HG02610 (cell line): ENCODE results near the gene NRTN.

Experiments used
- ATAC-seq: cut with Tn5 transposase; IDR thresholded peaks from one replicate; pipeline ENCODE4 v1.9.1; 2021; ENCODE audit warnings: mild to moderate bottlenecking, moderate library complexity; ENCODE audit not compliant: unreplicated experiment

The NRTN gene

DNA sequence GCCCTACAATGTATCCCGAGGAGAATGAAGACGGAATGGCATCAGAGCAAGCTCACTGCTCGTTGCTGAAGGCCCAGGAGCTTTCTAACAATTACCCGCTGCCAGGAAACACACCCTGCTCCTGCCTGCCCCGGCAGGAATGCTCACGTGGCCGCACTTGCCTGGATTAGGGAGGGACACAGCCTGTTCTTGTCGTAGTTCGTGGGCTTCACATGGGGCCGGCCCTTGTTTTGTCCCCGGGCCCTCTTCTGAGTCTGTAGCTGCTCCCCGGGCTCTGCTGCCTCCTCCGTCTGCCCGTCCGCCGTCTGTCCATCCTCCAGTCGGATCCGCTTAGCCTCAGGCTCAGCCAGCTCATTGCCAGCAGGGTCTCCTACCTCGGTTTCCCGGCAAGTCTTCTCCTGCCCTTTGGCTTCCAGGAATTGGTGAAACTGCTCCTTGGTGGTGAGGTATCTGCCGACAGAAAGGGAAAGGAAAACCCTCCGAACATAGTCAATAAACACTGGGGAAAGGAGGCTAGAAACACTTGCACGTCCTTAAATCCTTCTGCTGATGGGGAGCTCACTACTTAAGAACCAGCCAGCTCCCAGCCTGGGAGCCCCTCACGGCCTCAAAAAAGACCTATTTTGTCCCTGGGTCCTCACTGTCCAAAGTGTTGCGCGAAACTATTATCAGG, 14.8 kb upstream of the NRTN start:
- ATAC-seq: no peak

DNA sequence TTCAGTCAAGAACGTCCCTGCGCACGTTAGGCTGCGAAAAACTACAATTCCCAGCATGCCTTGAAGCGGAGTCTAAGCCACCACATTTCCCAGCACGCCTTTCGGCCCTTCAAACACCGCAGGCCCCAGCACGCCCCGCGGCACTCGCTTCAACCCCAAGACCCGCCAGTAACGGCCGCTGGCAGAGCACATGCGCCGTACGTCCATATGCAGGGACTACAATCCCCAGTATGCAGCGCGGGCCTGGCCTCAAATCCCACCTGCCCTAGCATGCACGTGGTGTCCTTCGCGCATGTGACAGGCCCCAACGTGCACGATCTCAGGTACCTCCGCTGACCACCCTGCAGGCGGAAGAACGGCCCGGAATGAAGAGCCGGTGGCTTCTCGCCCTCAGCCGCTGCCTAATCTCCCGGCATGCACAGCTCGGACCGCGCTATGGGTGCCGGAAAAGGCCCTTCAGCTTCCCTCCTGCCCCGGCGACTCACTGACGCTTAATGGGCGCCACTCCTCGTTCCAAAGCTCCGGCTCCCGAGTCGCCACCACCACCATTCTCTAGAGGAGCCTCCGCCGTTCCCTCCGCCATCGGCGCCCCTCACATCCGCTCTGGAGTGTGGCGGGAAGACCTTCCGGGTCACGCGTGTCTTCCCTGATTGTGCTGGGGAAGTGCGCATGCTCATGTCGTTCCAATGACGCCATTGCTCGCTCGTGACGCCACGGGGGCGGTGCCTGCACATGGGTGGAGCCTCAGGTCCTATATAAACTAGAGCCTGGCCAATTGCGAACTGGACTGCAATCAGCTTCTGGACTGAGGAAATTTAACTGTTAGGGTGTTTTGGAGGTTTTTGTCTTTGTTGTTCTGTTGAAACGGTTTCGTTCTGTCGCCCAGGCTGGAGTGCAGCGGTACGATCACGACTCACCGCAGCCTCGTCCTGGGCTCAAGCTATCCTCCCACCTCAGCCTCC, 14.0 kb upstream of the NRTN start, which contains the start of gene DUS3L:
Gene DUS3L (minus strand): TSS at position 605 of the 962 bp plus-strand sequence. CDS start 22 bp downstream, at position 583.
- ATAC-seq: peak; percentile 85

DNA sequence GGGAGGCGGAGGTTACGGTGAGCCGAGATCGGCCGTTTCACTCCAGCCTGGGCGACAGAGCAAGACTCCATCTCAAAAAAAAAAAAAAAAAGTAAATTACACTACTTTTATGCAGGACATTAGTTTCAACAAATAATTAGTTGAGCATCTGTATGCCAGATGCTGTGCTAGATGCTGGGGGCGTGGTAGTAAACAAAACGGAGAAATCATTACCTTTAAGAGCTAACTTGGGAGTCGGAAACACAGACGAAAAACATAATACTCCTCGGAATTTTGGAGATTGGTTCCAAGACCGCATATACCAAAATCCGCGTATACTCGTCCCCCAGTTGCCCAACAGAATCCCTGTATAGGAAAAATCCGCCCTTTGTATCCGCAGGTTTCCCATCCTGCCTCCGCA, 12.6 kb upstream of the NRTN start:
- ATAC-seq: no peak

DNA sequence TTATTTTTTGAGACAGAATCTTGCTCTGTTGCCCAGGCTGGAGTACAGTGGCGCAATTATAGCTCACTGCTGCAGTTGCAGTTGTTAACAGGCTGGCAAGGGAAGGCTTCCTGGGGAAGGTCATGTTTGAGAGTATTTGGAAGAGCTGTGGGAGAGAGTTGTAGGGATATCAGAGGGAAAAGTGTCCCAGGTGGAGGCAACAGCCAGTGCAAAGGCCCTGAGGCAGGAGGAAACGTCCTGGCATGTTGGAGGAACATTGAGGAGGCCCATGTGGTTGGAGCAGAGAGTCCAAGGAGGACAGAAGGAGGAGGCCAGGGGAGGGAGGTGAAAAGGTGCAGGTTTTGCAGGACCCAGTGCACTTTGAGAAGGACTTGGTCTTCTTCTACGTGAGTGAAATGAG, 11.7 kb upstream of the NRTN start:
- no peak for ATAC-seq

DNA sequence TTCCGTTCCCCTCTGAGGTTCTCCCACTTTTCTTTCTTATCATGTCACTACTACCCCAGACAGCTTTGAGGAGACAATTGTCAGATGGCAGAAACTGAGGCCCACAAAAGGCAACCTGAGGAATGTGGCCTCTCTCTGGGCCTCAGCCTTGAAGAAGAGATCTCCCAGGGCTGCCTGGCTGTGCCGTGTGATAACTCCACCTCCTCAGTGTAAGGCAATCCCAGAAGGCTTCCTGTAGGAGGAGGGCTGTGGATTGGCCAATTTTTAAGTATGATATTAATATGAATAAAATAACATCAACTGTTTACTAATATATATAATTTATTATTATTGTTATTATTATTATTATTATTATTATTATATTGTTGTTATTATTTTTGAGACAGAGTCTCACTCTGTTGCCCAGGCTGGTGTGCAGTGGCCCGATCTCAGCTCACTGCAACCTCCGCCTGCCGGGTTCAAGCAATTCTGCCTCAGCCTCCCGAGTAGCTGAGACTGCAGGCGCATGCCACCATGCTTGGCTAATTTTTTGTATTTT, 9.4 kb upstream of the NRTN start:
- ATAC-seq: no peak

DNA sequence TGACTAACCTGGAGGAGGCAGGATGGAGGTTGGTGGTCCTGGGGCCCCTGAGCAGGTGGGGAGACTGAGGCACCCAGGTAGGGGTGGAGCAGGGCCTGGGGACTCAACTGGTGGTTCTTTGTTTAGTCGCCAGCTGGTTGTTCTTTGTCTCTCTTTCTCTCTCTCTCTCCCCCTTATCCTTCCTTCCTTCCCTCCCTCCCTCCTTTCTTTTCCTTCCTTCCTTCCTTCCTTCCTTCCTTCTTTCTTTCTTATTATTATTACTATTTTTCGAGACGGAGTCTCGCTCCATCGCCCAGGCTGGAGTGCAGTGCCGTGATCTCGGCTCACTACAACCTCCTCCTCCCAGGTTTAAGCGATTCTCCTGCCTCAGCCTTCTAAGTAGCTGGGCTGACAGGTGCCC, 6.6 kb upstream of the NRTN start:
- no peak for ATAC-seq

DNA sequence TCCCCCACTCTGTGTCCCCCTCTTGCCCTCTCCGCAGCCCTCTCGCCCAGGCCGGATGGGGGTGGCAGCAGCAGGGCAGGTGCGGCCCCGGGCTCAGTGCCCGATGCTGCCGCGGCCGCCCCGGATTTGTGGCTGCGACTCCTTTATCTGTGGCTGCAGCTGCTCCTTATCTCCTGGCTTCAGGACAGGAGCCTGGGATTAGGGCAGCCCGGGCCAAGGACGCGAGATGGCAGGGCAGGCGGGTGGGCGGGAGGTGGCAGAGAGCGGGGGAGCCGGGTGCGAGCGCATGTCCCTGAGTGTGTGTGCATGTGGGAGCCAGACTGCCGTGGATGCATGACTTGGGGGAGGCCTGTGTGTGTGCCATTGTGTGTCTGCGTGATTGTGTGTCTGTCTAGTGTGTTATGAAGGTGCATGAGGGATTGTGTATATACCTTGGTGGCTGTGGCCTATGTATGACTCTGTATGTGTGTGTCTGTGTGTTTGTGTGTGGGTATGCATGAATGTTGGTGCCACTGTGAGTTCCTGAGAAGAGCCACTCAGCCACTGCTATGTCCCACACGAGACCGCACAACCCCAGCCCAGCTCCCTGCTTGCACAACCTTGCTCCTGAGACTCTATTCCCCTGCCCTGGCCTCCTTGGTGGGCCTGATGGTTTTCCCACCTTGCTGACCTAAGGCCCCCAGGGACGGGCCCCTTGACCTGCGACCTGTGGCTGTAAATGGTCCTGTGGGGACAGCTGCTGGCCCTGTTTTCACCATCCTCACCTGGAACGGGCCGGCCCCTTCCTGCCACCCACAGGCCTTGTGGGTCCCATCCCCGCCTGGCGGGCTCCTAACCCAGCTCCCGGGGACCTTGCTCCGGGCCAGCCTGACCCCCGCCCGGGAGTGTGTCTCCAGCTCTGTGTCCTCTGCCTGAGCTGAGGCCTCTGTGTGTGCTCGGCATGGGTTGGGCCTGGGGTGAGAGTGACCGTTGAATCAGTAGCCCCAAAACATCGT, 5.3 kb upstream of the NRTN start:
- no peak for ATAC-seq

DNA sequence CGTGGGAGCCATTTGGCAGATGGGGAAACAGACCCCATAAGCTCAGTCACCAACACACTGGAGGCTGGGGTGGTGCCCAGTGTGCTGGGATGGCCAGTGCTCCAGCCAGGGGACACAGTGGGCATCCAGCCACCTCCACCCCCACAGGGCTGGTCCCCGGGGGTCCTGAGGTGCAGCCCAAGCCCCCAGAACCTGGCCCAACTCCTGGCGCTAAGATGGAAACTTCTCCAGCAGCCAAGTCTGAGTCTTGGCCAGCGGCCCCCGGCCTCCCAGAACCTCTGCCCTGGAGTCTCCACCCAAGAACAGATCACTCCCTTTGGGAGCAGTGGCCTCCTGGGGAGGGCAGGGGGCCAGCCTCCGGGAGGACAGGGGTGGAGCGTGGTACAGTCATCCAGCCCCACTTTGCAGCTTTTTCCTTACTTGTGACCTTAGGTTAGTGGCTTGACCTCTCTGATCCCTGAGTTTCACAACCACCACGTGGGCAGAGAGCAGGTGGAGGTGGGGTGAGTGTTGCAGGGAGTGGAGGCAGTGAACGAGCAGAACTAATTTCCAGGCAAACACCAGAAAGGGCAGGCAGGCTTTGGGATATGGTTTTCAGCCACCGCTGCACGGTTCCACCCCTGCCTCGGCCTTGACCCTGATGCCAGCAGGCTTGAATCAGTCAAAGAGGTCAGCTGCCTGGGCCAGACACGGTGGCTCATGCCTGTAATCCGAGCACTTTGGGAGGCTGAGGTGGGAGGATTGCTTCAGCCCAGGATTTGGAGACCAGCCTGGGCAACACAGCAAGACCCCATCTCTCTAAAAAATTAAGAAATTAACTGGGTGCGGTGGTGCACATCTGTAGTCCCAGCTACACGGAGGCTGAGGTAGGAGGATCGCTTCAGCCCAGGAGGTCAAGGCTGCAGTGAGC, 4.3 kb upstream of the NRTN start:
- no peak for ATAC-seq

DNA sequence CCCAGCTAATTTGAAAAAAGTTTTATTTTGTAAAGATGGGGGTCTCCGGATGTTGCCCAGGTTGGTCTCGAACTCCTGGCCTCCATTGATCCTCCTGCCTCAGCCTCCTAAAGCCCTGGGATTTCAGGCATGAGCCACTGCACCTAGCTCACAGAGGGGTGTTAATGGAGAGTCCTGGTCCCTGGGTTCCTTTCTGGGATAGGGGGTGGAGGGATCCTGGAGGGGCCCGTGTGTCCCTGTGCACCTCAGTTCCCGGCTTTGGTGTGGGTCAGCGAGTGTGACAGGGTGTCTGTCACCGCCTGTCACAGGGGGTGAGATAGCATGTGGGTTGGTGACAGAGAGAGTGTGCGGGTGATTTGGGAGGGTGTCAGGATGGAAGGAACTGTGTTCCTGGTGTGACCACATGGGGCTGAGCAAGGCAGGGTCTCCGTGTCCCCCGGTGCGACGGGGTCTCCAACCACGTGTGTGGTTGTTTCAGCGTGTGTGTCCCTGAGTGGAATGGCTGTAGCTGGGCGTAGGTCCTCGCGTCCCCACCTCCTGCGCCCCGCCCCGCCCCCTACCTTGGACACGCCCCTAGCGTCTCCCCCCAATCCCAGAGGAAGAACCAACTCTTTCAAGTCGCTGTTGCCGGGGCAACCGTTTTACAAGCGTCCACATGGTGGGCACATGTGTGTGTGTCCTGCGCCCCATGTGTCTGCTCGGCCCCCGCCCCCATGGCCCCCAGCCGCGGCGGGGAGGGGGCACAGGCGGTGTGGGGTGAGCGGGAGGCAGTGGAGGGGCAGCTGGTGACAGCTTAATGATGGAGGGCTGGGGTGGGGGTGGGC, 2.9 kb upstream of the NRTN start:
- ATAC-seq: no peak

DNA sequence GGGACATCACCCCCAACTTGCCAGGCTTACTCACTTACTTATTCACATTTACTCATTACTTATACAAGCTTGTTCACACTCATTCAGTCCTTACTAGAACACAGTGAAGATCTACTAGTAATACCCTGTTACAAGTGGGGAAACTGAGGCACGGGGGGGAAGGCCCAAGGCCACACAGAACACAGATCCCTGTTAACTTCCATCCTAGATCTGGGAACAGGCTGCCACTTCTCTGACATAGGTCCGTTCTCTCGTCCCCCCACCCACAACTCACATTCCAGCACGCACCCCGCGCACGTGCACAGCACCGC, 1.5 kb upstream of the NRTN start:
- ATAC-seq: no peak

DNA sequence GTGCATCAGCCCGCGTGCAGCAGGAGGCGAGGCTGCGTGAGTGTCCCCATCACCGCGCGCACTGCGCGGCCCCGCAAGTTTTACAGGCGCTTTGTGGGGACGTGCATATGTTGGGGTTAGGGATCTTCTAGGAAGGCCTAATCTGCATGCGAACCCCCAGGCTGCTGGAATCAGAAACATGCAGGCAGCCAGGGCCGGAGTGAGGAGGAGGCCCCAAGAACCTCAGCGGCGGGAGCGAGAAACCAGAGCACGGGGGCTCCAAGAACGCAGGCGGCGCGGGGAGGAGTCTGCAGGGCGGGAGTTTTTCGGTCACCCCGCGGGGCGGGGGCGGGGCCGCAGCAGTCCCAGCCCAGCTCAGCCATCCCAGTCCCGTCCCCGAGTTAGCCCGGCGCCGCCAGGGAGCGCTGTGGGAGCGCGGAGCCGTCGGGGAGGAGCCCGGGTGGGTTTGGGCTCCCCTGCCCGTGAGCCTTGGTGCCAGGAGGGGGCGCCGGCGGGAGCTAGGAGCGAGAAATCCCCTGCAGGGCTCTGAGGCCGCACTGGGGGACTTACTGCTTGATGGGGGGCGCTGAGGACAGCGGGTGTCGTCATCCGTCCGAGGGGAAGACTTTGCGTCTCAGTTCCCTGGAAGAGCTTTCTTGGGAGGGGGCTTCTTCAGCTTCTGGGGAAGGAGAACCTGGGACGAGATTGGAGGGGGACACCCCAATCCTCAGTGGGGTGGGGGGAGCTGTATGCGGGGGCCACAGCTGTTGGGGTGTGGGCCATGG, 933 bp upstream of the NRTN start:
- peak; percentile 60 for ATAC-seq

DNA sequence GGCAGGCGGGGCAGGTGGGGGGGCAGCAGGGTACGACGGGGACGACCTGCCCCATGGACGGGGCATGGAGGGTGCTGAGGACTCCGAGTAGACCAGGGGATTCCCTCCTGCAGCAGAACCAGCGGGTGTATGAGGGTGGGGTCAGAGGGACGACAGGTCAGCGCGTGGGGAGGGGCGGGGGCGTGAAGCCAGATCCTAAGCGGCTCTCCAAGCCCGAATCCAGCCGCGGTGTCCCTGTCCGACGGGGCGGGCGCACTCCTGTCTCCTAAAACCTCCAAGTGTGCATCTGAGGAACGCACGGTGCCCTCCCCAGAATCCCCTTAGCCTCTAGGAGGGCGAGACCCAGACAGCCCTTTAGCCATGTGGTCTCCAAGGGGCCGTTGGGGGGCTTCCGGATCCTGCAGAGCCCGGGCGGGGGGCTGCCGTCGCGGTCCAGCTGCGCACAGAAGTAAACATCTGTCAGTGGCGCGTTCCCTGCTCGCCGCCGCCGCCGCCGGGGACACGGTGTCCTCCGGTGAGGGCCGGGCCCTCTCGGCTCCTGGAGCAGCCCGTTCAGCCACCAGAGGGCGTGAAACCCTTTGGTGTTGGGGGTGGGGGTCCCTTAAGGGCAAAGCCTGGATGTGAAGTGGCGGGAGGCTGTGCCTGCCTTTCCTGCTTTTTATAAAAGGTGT, 730 bp downstream of the NRTN start:
- no peak for ATAC-seq

DNA sequence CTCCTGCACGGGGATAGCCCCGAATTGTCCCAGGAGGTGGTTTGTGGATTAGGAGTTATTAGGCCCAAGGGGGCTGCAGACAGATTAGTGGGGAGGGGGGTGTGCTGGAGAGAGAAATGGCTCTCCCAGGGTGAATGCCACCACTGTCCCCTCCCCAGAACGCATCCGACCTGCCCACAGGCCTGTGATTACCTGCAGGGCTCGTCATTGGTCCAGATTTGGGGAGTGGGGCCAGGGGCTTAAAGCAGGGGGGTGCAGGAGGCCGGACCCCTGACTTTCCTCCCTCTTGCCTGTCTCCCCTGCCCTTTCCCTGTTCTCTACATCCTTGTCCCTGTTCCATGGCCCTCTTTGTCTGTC, 1.2 kb downstream of the NRTN start:
- no peak for ATAC-seq

DNA sequence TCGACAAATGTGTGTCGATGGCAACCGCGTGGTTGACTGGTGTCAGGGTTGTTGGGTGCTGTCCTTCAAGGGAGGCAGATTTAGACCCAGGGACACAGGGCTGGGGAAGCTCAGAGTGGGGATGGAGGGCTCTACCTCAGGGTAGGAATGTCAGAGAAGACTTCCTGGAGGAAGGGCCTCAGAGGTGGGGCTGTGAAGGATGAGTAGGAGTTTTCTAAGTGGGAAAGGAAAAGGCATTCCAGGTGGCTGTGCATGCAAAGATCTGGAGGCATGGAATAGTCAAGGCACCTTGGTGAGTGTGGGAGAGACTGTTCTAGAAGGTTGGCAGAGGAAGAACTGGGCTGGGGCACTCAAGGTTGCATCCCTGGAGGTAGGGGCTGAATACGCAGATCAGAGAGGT, 2.0 kb downstream of the NRTN start:
- no peak for ATAC-seq

DNA sequence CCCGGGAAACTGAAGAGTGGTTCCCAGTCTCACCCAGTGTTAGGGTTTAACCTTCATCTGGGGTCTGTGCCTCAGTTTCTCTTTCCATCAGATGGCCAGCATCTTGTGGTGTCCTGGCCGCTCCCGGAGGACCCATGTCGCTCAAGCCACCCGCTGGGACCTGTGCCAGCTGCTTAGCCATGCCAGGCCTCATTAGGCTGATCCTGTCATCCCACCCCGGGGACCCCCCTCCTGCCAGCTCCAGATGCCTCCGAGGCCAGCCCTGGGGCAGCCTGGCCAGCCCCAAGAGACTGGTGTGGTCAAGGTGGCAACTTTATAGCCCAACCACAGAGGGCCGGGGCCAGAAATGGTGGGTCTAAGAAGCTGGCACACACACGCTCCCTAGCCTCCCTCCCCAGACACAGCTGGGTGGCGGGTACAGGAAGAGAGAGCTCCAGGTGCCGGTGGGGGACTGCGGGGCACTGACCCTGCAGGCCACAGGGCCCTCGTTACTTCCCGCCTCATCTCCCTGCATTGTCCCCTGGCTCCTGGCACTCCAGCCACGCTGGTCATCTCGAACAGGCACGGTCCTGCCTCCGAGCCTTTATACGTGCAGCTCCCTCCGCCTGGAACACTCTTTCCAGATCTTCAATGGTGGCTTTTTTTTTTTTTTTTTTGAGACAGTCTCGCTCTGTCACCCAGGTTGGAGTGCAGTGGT, 3.4 kb downstream of the NRTN start:
- ATAC-seq: no peak

DNA sequence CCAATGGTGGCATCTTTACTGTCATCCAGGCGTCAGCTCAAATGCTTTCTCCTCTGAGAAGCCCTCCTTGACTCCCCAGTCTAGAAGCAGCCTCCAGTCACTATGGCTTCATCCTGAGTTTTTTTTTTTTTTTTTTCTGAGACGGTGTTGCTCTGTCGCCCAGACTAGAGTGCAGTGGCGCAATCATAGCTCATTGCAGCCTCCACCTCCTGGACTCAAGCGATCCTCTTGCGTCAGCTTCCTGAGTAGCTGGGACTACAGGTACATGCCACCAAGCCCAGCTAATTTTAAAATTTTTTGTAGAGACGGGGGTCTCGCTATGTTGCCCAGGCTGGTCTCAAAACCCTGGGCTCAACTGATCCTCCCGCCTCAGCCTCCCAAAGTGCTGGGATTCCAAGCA, 4.2 kb downstream of the NRTN start:
- no peak for ATAC-seq

DNA sequence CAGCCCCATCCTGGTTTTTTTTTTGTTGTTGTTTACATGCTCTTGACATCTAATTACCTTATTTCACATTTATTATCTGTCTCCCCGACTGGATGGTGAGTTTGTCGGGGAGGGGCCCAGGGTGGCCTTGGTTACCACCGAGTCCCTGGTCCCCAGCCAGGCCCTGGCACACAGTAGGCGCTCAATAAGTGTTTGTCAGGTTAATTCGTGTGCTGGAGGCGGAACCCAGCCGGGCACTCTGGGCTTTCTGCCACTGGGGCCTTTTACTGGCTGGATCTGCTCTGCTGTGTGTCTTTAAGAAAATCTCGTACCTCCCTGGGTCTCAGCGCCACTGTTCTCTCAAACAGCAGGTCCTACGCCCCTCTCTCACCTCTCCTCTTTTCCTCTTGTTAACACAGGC, 4.6 kb downstream of the NRTN start:
- no peak for ATAC-seq
